ENCODE data around the gene PPFIA2.

GRCh38 chr12:81284137-81284536 lies 475.0 kb downstream of the PPFIA2 start:
- TF ChIP-seq POLR2A (IDR thresholded peaks at IDR 0.05) (no peak), CTCF (IDR thresholded peaks at IDR 0.05) (no peak)
